Neuronal stem cell (in vitro differentiated cells): ENCODE data around the gene FOXJ2.

Experiments
- DNase-seq: peaks from one replicate; pipeline ENCODE4 v3.0.0-alpha.2; 2013; ENCODE audit warnings: low spot score
- H2AFZ ChIP-seq: one replicate; pipeline ENCODE4 v1.6.1; 2013; ENCODE audit warnings: mild to moderate bottlenecking, low read length, inconsistent platforms
- H2AK5ac ChIP-seq: 2 replicates; pipeline ENCODE4 v1.6.1; 2013; ENCODE audit warnings: low read depth, mild to moderate bottlenecking, inconsistent platforms, low read length, moderate library complexity, mixed read lengths
- H2BK120ac ChIP-seq: 2 replicates; pipeline ENCODE4 v1.6.1; 2013; ENCODE audit warnings: low read depth, mild to moderate bottlenecking, inconsistent platforms, low read length, moderate library complexity, mixed read lengths
- H2BK12ac ChIP-seq: one replicate; pipeline ENCODE4 v1.6.1; 2013; ENCODE audit warnings: low read length, inconsistent platforms
- H2BK15ac ChIP-seq: 2 replicates; pipeline ENCODE4 v1.6.1; 2013; ENCODE audit warnings: mild to moderate bottlenecking, low read length, inconsistent platforms, mixed read lengths
- H2BK5ac ChIP-seq: one replicate; pipeline ENCODE4 v1.6.1; 2013; ENCODE audit warnings: inconsistent platforms, mild to moderate bottlenecking, low read length, moderate library complexity
- H3K14ac ChIP-seq: one replicate; pipeline ENCODE4 v1.6.1; 2013; ENCODE audit warnings: low read length, inconsistent platforms
- H3K18ac ChIP-seq: 2 replicates; pipeline ENCODE4 v1.6.1; 2013; ENCODE audit warnings: low read length, inconsistent platforms
- H3K23ac ChIP-seq: 2 replicates; pipeline ENCODE4 v1.6.1; 2013; ENCODE audit warnings: low read depth, mild to moderate bottlenecking, mixed read lengths, low read length, inconsistent platforms; ENCODE audit not compliant: poor library complexity
- H3K27ac ChIP-seq: replicated peaks from 3 replicates; pipeline ENCODE4 v1.5.1; 2013; ENCODE audit warnings: low read length, inconsistent platforms
- H3K27me3 ChIP-seq, 3 experiments: 2 replicates each; pipeline ENCODE4 v1.6.1; 2013; ENCODE audit warnings: low read length in 3 of 3, mild to moderate bottlenecking in 2 of 3, inconsistent platforms in 1 of 3, low read depth in 1 of 3, mixed read lengths in 1 of 3, moderate library complexity in 1 of 3; ENCODE audit not compliant: control insufficient read depth in 3 of 3, insufficient read depth in 3 of 3
- H3K36me3 ChIP-seq, 2 donors: replicated peaks in 1 of 2; 2 replicates each; pipeline ENCODE4 v1.6.1; 2013; ENCODE audit warnings: low read length in 2 of 2; ENCODE audit not compliant: control insufficient read depth in 2 of 2, insufficient read depth in 2 of 2
- H3K4ac ChIP-seq: 2 replicates; pipeline ENCODE4 v1.6.1; 2013; ENCODE audit warnings: inconsistent platforms, mild to moderate bottlenecking, low read length, moderate library complexity
- H3K4me1 ChIP-seq, 2 donors: 1 replicate in 1 of 2; 2 replicates in 1 of 2; pipeline ENCODE4 v1.6.1; 2013; ENCODE audit warnings: low read length in 2 of 2, low read depth in 1 of 2; ENCODE audit not compliant: control insufficient read depth in 2 of 2, insufficient read depth in 1 of 2
- H3K4me2 ChIP-seq: one replicate; pipeline ENCODE4 v1.6.1; 2013; ENCODE audit warnings: mild to moderate bottlenecking, low read length, inconsistent platforms; ENCODE audit not compliant: insufficient read depth, poor library complexity, severe bottlenecking
- H3K4me3 ChIP-seq, 2 donors: 2 replicates each; pipeline ENCODE4 v1.5.1; 2013; ENCODE audit warnings: low read length in 2 of 2, mild to moderate bottlenecking in 2 of 2, inconsistent platforms in 1 of 2, moderate library complexity in 1 of 2
- H3K79me1 ChIP-seq: one replicate; pipeline ENCODE4 v1.6.1; 2013; ENCODE audit warnings: low read depth, mild to moderate bottlenecking, inconsistent platforms, low read length, moderate library complexity
- H3K9ac ChIP-seq: one replicate; pipeline ENCODE4 v1.6.1; 2013; ENCODE audit warnings: mild to moderate bottlenecking, low read depth, low read length, inconsistent platforms; ENCODE audit not compliant: poor library complexity
- H3K9me3 ChIP-seq, 2 donors: replicated peaks in 1 of 2; 2 replicates each; pipeline versions ENCODE3 to v1.6.1; 2013; ENCODE audit warnings: low read length in 2 of 2, mild to moderate bottlenecking in 2 of 2, inconsistent platforms in 1 of 2, low read depth in 1 of 2, mixed read lengths in 1 of 2, moderate library complexity in 1 of 2; ENCODE audit not compliant: control insufficient read depth in 2 of 2, insufficient read depth in 1 of 2
- H4K8ac ChIP-seq: one replicate; pipeline ENCODE4 v1.6.1; 2013; ENCODE audit warnings: low read depth, mild to moderate bottlenecking, inconsistent platforms, low read length, moderate library complexity
- H4K91ac ChIP-seq: one replicate; pipeline ENCODE4 v1.6.1; 2013; ENCODE audit warnings: low read length, low read depth, mild to moderate bottlenecking, inconsistent platforms; ENCODE audit not compliant: poor library complexity
- WGBS, 2 donors: extraction: QIAGEN DNeasy Blood & Tissue Kit; methylation state at CpG; one replicate each; pipeline ENCODE4 v1.1.7; 2013; ENCODE audit warnings: missing lambda C conversion rate in 2 of 2, mixed read lengths in 1 of 2; ENCODE audit not compliant: insufficient read length in 2 of 2, insufficient replicate concordance in 1 of 2; ENCODE audit errors: extremely low coverage in 2 of 2; 5-methylcytosine and 5-hydroxymethylcytosine counted together

The FOXJ2 gene

GRCh38 chr12:8089716-8090115 is 57.2 kb downstream of the FOXJ2 start:
- no CpG with 5 or more reads among the region's 5 CpGs for WGBS, 2 donors
- Histone ChIP-seq H3K4me1 (no peaks in the 10 kb centered on the region), H3K36me3 (peaks cover 16 to 52% of the 10 kb centered on the region in 2 donors)

DNA sequence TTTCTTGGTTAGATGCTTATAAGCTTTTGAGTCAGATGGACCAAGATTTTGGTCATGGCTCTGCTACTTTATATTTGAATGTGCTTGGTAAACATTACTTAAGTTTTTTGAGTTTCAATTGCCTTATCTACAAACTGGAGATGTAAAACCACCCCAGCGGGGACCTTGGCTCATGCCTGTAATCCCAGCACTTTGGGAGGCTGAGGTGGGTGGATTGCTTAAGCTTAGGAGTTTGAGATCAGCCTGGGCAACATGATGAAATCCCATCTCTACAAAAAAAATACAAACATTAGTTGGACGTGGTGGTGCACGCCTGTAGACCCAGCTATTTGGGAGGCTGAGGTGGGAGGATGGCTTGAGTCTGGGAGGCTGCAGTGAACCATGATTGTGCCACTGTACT is 60.8 kb downstream of the FOXJ2 start:
- no peak overlapping the region for H3K4me2 ChIP-seq
- DNase-seq = no peak
- H3K14ac ChIP-seq = no peak overlapping the region
- H2BK120ac ChIP-seq = no peak overlapping the region
- no peak overlapping the region for H2AFZ ChIP-seq
- H2BK5ac ChIP-seq = no peak overlapping the region
- H3K23ac ChIP-seq = no peak overlapping the region
- H2BK15ac ChIP-seq = no peak overlapping the region
- H3K18ac ChIP-seq = no peak overlapping the region
- no CpG with 5 or more reads among the region's 3 CpGs for WGBS, 2 donors
- no peak overlapping the region for H3K9ac ChIP-seq
- H2BK12ac ChIP-seq = no peak overlapping the region
- no peak overlapping the region for H4K8ac ChIP-seq
- no peaks in the 10 kb centered on the region for H3K9me3 ChIP-seq
- no peaks in the 10 kb centered on the region for H3K4me1 ChIP-seq
- H3K79me1 ChIP-seq = no peaks in the 10 kb centered on the region
- H3K4ac ChIP-seq = no peak overlapping the region
- H2AK5ac ChIP-seq = no peak overlapping the region
- no peak overlapping the region for H3K27ac ChIP-seq
- no peaks in the 10 kb centered on the region for H3K27me3 ChIP-seq
- H4K91ac ChIP-seq = no peak overlapping the region
- peaks cover 22 to 84% of the 10 kb centered on the region in 2 donors for H3K36me3 ChIP-seq
- no peak overlapping the region for H3K4me3 ChIP-seq

More at GRCh38 chr12:8089716-8090115, 57.2 kb downstream of the FOXJ2 start:
- no peak overlapping the region for H3K4me3 ChIP-seq
- no peak overlapping the region for H3K23ac ChIP-seq
- no peak overlapping the region for H4K91ac ChIP-seq
- no peak overlapping the region for H2AFZ ChIP-seq
- no peak overlapping the region for H3K27ac ChIP-seq
- no peak overlapping the region for H3K9ac ChIP-seq
- H2BK5ac ChIP-seq = no peak overlapping the region
- no peak overlapping the region for H4K8ac ChIP-seq
- no peak for DNase-seq
- H3K4me2 ChIP-seq = no peak overlapping the region
- H3K4ac ChIP-seq = no peak overlapping the region
- H3K14ac ChIP-seq = no peak overlapping the region
- no peak overlapping the region for H2BK12ac ChIP-seq
- H3K27me3 ChIP-seq = no peaks in the 10 kb centered on the region
- no peak overlapping the region for H2AK5ac ChIP-seq
- no peaks in the 10 kb centered on the region for H3K9me3 ChIP-seq
- no peak overlapping the region for H3K18ac ChIP-seq
- H2BK120ac ChIP-seq = no peak overlapping the region
- no peaks in the 10 kb centered on the region for H3K79me1 ChIP-seq
- no peak overlapping the region for H2BK15ac ChIP-seq

- no peaks in the 10 kb centered on the region for H3K9me3 ChIP-seq
- no peak overlapping the region for H3K4ac ChIP-seq
- no peak overlapping the region for H2BK12ac ChIP-seq
- H3K23ac ChIP-seq = no peak overlapping the region
- no peak overlapping the region for H2BK5ac ChIP-seq
- no peak overlapping the region for H2AFZ ChIP-seq
- H3K9ac ChIP-seq = no peak overlapping the region
- no peak overlapping the region for H3K14ac ChIP-seq
- DNase-seq = no peak
- H2BK15ac ChIP-seq = no peak overlapping the region
- no peak overlapping the region for H2AK5ac ChIP-seq
- no peak overlapping the region for H4K91ac ChIP-seq
- no peak overlapping the region for H2BK120ac ChIP-seq
- H3K4me3 ChIP-seq = no peak overlapping the region
- H3K27ac ChIP-seq = no peak overlapping the region
- H3K18ac ChIP-seq = no peak overlapping the region
- no peak overlapping the region for H4K8ac ChIP-seq
- H3K36me3 ChIP-seq = peaks cover 18 to 66% of the 10 kb centered on the region in 2 donors
- H3K79me1 ChIP-seq = no peaks in the 10 kb centered on the region
- H3K27me3 ChIP-seq = no peaks in the 10 kb centered on the region
- H3K4me1 ChIP-seq = no peaks in the 10 kb centered on the region
- no CpG with 5 or more reads among the region's 2 CpGs for WGBS, 2 donors
- H3K4me2 ChIP-seq = no peak overlapping the region
These were observed 63.9 kb downstream of the FOXJ2 start for GRCh38 chr12:8096281-8096915.

GRCh38 chr12:8099235-8099634 is 66.7 kb downstream of the FOXJ2 start:
- peaks cover 0 to 6% of the 10 kb centered on the region in 2 donors for H3K9me3 ChIP-seq
- no peak overlapping the region for H3K23ac ChIP-seq
- H2BK5ac ChIP-seq = no peak overlapping the region
- H2BK120ac ChIP-seq = no peak overlapping the region
- H2BK12ac ChIP-seq = no peak overlapping the region
- no peak overlapping the region for H4K91ac ChIP-seq
- H3K4me2 ChIP-seq = no peak overlapping the region
- peaks cover 9 to 37% of the 10 kb centered on the region in 2 donors for H3K36me3 ChIP-seq
- no peak overlapping the region for H2BK15ac ChIP-seq
- no peak overlapping the region for H3K18ac ChIP-seq
- H3K27me3 ChIP-seq = no peaks in the 10 kb centered on the region
- no peak overlapping the region for H2AFZ ChIP-seq
- H4K8ac ChIP-seq = no peak overlapping the region
- H2AK5ac ChIP-seq = no peak overlapping the region
- no CpG with 5 or more reads among the region's 3 CpGs for WGBS, 2 donors
- H3K27ac ChIP-seq = no peak overlapping the region
- no peak overlapping the region for H3K4me3 ChIP-seq
- no peak for DNase-seq
- no peak overlapping the region for H3K4ac ChIP-seq
- H3K79me1 ChIP-seq = no peaks in the 10 kb centered on the region
- H3K14ac ChIP-seq = no peak overlapping the region
- H3K9ac ChIP-seq = no peak overlapping the region
- H3K4me1 ChIP-seq = no peaks in the 10 kb centered on the region
